ENCODE data around the gene FOXP1.
"Not testable (repeated sequence)": the region's sequence is repeated elsewhere in the genome, so short reads cannot be mapped to it uniquely, and the experiment has no call there.

FOXP1 gene

GRCh38 chr3:71330909-71331308 is 252.6 kb downstream of the FOXP1 start:
- no peak for TF ChIP-seq CTCF (IDR thresholded peaks at IDR 0.05; ENCODE audit: unreplicated experiment in 3 of 3)
- no peak overlapping the region for H3K27ac Mint-ChIP-seq
- H3K4me3 Mint-ChIP-seq: no peak overlapping the region
- H3K36me3 Mint-ChIP-seq (ENCODE audit: low read depth): peaks cover 48% of the 10 kb centered on the region
- H3K9me3 Mint-ChIP-seq: peaks cover 7% of the 10 kb centered on the region
- H3K4me1 Mint-ChIP-seq: peaks cover 14% of the 10 kb centered on the region
- peaks cover 7% of the 10 kb centered on the region for H3K27me3 Mint-ChIP-seq (ENCODE audit: low read depth)

- Mint-ChIP-seq H3K4me3 (no peak overlapping the region), H3K4me1 (peaks cover 14% of the 10 kb centered on the region), H3K36me3 (ENCODE audit: low read depth) (peaks cover 48% of the 10 kb centered on the region), H3K27me3 (ENCODE audit: low read depth) (peaks cover 7% of the 10 kb centered on the region), H3K9me3 (peaks cover 7% of the 10 kb centered on the region), H3K27ac (no peak overlapping the region)
- no peak for TF ChIP-seq CTCF (IDR thresholded peaks at IDR 0.05; ENCODE audit: unreplicated experiment in 3 of 3)
These were observed 253.0 kb downstream of the FOXP1 start for GRCh38 chr3:71330505-71330904.

GRCh38 chr3:71329817-71330216 is 253.7 kb downstream of the FOXP1 start:
- peaks cover 7% of the 10 kb centered on the region for H3K9me3 Mint-ChIP-seq
- H3K36me3 Mint-ChIP-seq (ENCODE audit: low read depth): peaks cover 48% of the 10 kb centered on the region
- no peak overlapping the region for H3K4me3 Mint-ChIP-seq

GRCh38 chr3:71328926-71329325 is 254.6 kb downstream of the FOXP1 start:
- no peak for TF ChIP-seq CTCF (IDR thresholded peaks at IDR 0.05; ENCODE audit: unreplicated experiment in 3 of 3)
- Mint-ChIP-seq H3K9me3 (peaks cover 7% of the 10 kb centered on the region), H3K27ac (no peak overlapping the region), H3K4me1 (peaks cover 14% of the 10 kb centered on the region), H3K36me3 (ENCODE audit: low read depth) (peaks cover 40% of the 10 kb centered on the region), H3K4me3 (no peak overlapping the region), H3K27me3 (ENCODE audit: low read depth) (peaks cover 7% of the 10 kb centered on the region)

More at GRCh38 chr3:71329817-71330216, 253.7 kb downstream of the FOXP1 start:
- peaks cover 7% of the 10 kb centered on the region for H3K27me3 Mint-ChIP-seq (ENCODE audit: low read depth)
- peaks cover 14% of the 10 kb centered on the region for H3K4me1 Mint-ChIP-seq
- no peak for TF ChIP-seq CTCF (IDR thresholded peaks at IDR 0.05; ENCODE audit: unreplicated experiment in 3 of 3)
- H3K27ac Mint-ChIP-seq: no peak overlapping the region

GRCh38 chr3:71327936-71328335 is 255.6 kb downstream of the FOXP1 start:
- Mint-ChIP-seq H3K4me3 (no peak overlapping the region), H3K36me3 (ENCODE audit: low read depth) (peaks cover 31% of the 10 kb centered on the region), H3K27ac (no peak overlapping the region), H3K9me3 (peaks cover 3% of the 10 kb centered on the region), H3K27me3 (ENCODE audit: low read depth) (peaks cover 7% of the 10 kb centered on the region), H3K4me1 (peaks cover 12% of the 10 kb centered on the region)
- no peak for TF ChIP-seq CTCF (IDR thresholded peaks at IDR 0.05; ENCODE audit: unreplicated experiment in 3 of 3)

- TF ChIP-seq CTCF (IDR thresholded peaks at IDR 0.05; ENCODE audit: unreplicated experiment in 3 of 3): no peak
- Mint-ChIP-seq H3K4me1 (peaks cover 9% of the 10 kb centered on the region), H3K4me3 (no peak overlapping the region), H3K36me3 (ENCODE audit: low read depth) (peaks cover 15% of the 10 kb centered on the region), H3K27ac (no peak overlapping the region), H3K9me3 (peaks cover 2% of the 10 kb centered on the region), H3K27me3 (ENCODE audit: low read depth) (peaks cover 4% of the 10 kb centered on the region)
These were observed 257.8 kb downstream of the FOXP1 start for GRCh38 chr3:71325715-71326114.

GRCh38 chr3:71324224-71324623 is 259.3 kb downstream of the FOXP1 start:
- H3K36me3 Mint-ChIP-seq (ENCODE audit: low read depth); H3K9me3 Mint-ChIP-seq; H3K27ac Mint-ChIP-seq; H3K27me3 Mint-ChIP-seq (ENCODE audit: low read depth); H3K4me1 Mint-ChIP-seq; H3K4me3 Mint-ChIP-seq: not testable (repeated sequence)
